ENCODE data around the gene SLX4IP. TPM values are rescaled to one million over a fixed set of nuclear protein-coding genes. Genes with fewer than 3 reads are reported as not detected.
"Not testable (repeated sequence)": the region's sequence is repeated elsewhere in the genome, so short reads cannot be mapped to it uniquely, and the experiment has no call there.

Gene SLX4IP
- total RNA-seq, 4 donors from 2014 or later: 6.3 to 8.3 (median 7.4) TPM

DNA sequence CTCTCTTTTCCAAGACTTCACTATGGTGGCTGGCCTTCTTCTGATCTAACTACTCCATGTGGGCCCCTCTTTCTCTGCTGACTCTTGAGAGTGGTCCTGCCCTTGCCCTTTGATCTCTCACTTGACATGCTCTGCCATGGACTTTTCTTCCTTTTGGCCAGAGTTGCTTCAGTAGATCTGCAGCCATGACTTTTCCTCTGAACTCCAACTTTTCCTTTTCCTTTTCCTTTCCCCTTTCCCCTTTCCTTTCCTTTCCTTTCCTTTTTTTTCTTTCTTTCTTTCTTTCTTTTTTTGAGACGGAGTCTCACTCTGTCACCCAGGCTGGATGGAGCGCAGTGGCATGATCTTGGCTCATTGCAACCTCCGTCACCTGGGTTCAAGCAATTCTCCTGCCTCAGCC, 150.2 kb downstream of the SLX4IP start:
- no peak for TF ChIP-seq CTCF (IDR thresholded peaks at IDR 0.05)
- TF ChIP-seq POLR2A (IDR thresholded peaks at IDR 0.05): no peak

GRCh38 chr20:10586296-10586695, 151.2 kb downstream of the SLX4IP start:
- Histone ChIP-seq H3K27me3 (no peaks in the 10 kb centered on the region), H3K27ac (no peak overlapping the region), H3K36me3 (no peaks in the 10 kb centered on the region), H3K4me3 (replicated peaks in 1 of 3) (no peak overlapping the region), H3K4me1 (peaks cover 5 to 14% of the 10 kb centered on the region in 2 donors), H3K9me3 (no peaks in the 10 kb centered on the region)
- no peak for DNase-seq
- intact Hi-C loops (cut with DNase I): no loop called here
- TF ChIP-seq CTCF (IDR thresholded peaks at IDR 0.05) (no peak), POLR2A (IDR thresholded peaks at IDR 0.05) (no peak)
- 86 to 91% methylated on average over 4 of the region's 4 CpGs for WGBS, 2 donors

More for the DNA sequence above, 150.2 kb downstream of the SLX4IP start:
- Histone ChIP-seq H3K27ac (no peak overlapping the region), H3K27me3 (no peaks in the 10 kb centered on the region), H3K4me3 (replicated peaks in 1 of 3) (no peak overlapping the region), H3K36me3 (no peaks in the 10 kb centered on the region), H3K4me1 (peaks cover 0 to 8% of the 10 kb centered on the region in 2 donors), H3K9me3 (no peaks in the 10 kb centered on the region)
- 96 to 97% methylated on average over 3 of the region's 3 CpGs for WGBS, 2 donors
- no peak for DNase-seq
- intact Hi-C loops (cut with DNase I): no loop called here

DNA sequence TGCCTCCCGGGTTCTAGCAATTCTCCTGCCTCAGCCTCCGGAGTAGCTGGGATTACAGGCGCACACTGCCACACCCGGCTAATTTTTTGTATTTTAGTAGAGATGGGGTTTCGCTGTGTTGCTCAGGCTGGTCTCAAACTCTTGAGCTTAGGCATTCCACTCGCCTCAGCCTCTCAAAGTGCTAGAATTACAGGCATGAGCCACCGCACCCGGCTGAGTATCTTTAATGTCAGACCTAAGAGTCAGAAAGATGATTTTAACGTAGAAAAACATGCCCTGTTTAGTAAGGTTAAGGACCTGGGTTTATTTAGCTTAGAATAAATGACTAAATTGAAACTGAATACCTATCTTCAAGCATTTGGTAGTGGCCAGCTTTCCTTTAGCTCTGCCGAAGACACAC, 155.3 kb downstream of the SLX4IP start:
- H3K4me3 ChIP-seq (replicated peaks in 1 of 3); intact Hi-C loops (cut with DNase I); H3K36me3 ChIP-seq; H3K9me3 ChIP-seq; H3K27me3 ChIP-seq: not testable (repeated sequence)
- Histone ChIP-seq H3K4me1 (peaks cover 21 to 29% of the 10 kb centered on the region in 2 donors), H3K27ac (peak overlapping the region; percentile 50 to 76 (median 54))
- peak; percentile 33 to 39 for DNase-seq
- WGBS, 2 donors: 46% methylated on average over 10 of the region's 10 CpGs

- H3K9me3 ChIP-seq: no peaks in the 10 kb centered on the region
- H3K4me3 ChIP-seq (replicated peaks in 1 of 3): no peak overlapping the region
- H3K4me1 ChIP-seq: peaks cover 21 to 29% of the 10 kb centered on the region in 2 donors
- H3K36me3 ChIP-seq: no peaks in the 10 kb centered on the region
- TF ChIP-seq CTCF (IDR thresholded peaks at IDR 0.05) (no peak), POLR2A (IDR thresholded peaks at IDR 0.05) (no peak)
- 94 to 97% methylated on average over 1 of the region's 1 CpG for WGBS, 2 donors
- DNase-seq: no peak
- H3K27ac ChIP-seq: peak overlapping the region; percentile 50 to 76 (median 54)
- no peaks in the 10 kb centered on the region for H3K27me3 ChIP-seq
- intact Hi-C loops (cut with DNase I): no loop called here
Measured at GRCh38 chr20:10590950-10591671, 156.0 kb downstream of the SLX4IP start.

- TF ChIP-seq POLR2A (IDR thresholded peaks at IDR 0.05) (no peak), CTCF (IDR thresholded peaks at IDR 0.05) (no peak)
- no peaks in the 10 kb centered on the region for H3K36me3 ChIP-seq
- H3K27me3 ChIP-seq: no peaks in the 10 kb centered on the region
- 60 to 73% methylated on average over 2 of the region's 2 CpGs for WGBS, 2 donors
- intact Hi-C loops (cut with DNase I): no loop called here
- no peak overlapping the region for H3K4me3 ChIP-seq (replicated peaks in 1 of 3)
- no peak for DNase-seq
- H3K27ac ChIP-seq: peak overlapping the region; percentile 50 to 76 (median 54)
- no peaks in the 10 kb centered on the region for H3K9me3 ChIP-seq
- H3K4me1 ChIP-seq: peaks cover 21 to 35% of the 10 kb centered on the region in 2 donors
Measured at GRCh38 chr20:10591946-10592521, 156.9 kb downstream of the SLX4IP start.
